Bladder microvascular endothelial cell (primary cell): Measurements from ENCODE around the gene PPP1R14C. TPM values are rescaled to one million over a fixed set of nuclear protein-coding genes. Genes with fewer than 3 reads are reported as not detected.

Experiments used
- total RNA-seq: library from RNA; depleted of rRNA; stranded (reverse); fragments of >200 nt; gene quantifications from 2 replicates; pipeline ENCODE4 v1.2.3, GENCODE V29; 2014

Gene PPP1R14C, protein sequence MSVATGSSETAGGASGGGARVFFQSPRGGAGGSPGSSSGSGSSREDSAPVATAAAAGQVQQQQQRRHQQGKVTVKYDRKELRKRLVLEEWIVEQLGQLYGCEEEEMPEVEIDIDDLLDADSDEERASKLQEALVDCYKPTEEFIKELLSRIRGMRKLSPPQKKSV
- not detected in 2 replicates for total RNA-seq

DNA sequence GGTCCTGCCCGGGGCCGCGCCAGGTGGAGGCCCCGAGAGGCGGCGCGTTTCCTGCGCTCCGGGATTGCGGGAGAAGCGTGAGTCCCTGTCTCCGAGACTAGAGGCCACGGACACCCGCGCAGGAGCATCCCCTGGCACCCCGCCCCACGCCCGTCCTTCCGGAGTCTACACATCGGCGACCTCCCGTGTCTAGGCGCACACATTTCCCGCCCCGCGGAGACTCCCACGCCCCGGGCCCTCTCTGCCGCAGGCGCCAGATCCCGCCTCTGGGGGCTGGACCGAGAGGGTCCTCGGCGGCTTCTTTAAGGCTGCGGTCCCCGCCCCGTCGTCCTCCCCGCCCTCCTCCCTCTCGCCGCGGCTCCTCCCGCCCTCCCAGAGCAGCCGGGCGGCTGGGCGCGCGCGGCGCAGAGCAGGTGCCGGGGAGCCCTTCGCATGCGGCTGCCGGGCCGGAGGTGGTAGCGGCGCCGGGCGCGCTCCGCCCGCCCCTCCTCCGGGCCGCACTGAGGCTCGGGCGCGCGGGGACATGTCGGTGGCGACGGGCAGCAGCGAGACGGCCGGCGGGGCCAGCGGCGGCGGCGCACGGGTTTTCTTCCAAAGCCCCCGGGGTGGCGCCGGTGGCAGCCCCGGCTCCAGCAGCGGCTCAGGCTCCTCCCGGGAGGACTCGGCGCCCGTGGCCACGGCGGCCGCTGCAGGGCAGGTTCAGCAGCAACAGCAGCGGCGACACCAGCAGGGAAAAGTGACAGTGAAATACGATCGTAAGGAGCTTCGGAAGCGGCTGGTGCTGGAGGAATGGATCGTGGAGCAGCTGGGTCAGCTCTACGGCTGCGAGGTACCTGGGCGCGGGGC is at the start of gene PPP1R14C:
Gene PPP1R14C (plus strand): TSS at position 375 of the 846 bp plus-strand sequence. CDS start 149 bp downstream, at position 524.

Other genes starting within 250 kb of the PPP1R14C start
- 0.16 TPM in 1 of 2 replicates, not detected in the other for gene RAET1E, start 244.9 kb upstream of the PPP1R14C start, total RNA-seq
- 0.44 and 0.65 TPM in 2 replicates for gene RAET1G, start 219.9 kb upstream of the PPP1R14C start, total RNA-seq
- gene ULBP2, start 201.0 kb upstream of the PPP1R14C start, total RNA-seq: 4.7 TPM in 2 replicates
- 0.16 and 0.25 TPM in 2 replicates for gene ULBP1, start 179.1 kb upstream of the PPP1R14C start, total RNA-seq
- gene RAET1L, start 117.5 kb upstream of the PPP1R14C start, total RNA-seq: not detected in 2 replicates
- 5.3 and 7.4 TPM in 2 replicates for gene ULBP3, start 73.9 kb upstream of the PPP1R14C start, total RNA-seq
- not detected in 2 replicates for gene IYD, start 226.0 kb downstream of the PPP1R14C start, total RNA-seq